ENCODE measurements around the gene ZG16B.

The ZG16B gene

GRCh38 chr16:2867987-2868789 is 38.1 kb downstream of the ZG16B start:
- peak; percentile 93 for DNase-seq (ENCODE audit: low read depth)

GRCh38 chr16:2871926-2872325 is 41.8 kb downstream of the ZG16B start:
- DNase-seq (ENCODE audit: low read depth): no peak

- no peak for DNase-seq (ENCODE audit: low read depth)
These were observed 44.2 kb downstream of the ZG16B start for GRCh38 chr16:2874032-2874911.

GRCh38 chr16:2874912-2875362 is 44.8 kb downstream of the ZG16B start:
- DNase-seq (ENCODE audit: low read depth): peak; percentile 65

- DNase-seq (ENCODE audit: low read depth): no peak
These were observed 49.9 kb downstream of the ZG16B start for GRCh38 chr16:2879854-2880508.

Data from iris pigment epithelial cell (primary cell).